Panc1 (cell line): Measurements from ENCODE around the gene LMF1.

Experiments
- POLR2AphosphoS5 ChIP-seq: IDR thresholded peaks from 2 replicates; pipeline ENCODE4 v1.6.1; 2012; ENCODE audit warnings: mild to moderate bottlenecking, low read depth, low read length, moderate library complexity
- TF ChIP-seq, protein P1 (sequence below): fragments of 450-650 bp; IDR thresholded peaks from 2 replicates; pipeline ENCODE4 v1.5.1; 2017; ENCODE audit warnings: mild to moderate bottlenecking
- TF ChIP-seq, protein P2 (sequence below), 2 experiments: IDR thresholded peaks; 2 replicates each; pipeline ENCODE4 v1.6.1; 2011 to 2012; ENCODE audit warnings: low read depth in 2 of 2, control low read depth in 1 of 2, low read length in 1 of 2, mild to moderate bottlenecking in 1 of 2, moderate library complexity in 1 of 2; ENCODE audit not compliant: insufficient read depth in 1 of 2

DNA sequence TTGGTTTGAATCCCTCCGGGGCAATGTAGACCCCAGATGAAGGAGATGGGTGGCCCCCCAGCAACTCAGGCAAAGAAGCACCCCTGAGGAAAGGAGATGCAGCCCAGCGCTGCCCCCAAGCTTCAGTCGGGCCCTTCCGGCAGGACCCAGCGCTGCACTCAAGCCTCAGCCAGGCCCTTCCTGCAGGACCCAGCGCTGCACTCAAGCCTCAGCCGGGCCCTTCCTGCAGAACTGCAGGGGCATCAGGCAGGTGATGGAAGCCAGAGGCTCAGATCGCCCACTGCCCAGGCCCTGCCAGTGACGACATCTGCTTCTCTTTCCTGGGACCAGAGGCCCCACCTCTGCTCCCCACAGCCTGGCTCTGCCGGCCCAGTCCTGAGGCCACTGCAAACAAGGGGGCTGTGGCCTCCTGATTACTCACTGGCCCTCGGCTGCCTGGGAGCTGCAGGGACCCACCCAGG lies 18.6 kb upstream of the LMF1 start:
- TF ChIP-seq, protein P1, sequence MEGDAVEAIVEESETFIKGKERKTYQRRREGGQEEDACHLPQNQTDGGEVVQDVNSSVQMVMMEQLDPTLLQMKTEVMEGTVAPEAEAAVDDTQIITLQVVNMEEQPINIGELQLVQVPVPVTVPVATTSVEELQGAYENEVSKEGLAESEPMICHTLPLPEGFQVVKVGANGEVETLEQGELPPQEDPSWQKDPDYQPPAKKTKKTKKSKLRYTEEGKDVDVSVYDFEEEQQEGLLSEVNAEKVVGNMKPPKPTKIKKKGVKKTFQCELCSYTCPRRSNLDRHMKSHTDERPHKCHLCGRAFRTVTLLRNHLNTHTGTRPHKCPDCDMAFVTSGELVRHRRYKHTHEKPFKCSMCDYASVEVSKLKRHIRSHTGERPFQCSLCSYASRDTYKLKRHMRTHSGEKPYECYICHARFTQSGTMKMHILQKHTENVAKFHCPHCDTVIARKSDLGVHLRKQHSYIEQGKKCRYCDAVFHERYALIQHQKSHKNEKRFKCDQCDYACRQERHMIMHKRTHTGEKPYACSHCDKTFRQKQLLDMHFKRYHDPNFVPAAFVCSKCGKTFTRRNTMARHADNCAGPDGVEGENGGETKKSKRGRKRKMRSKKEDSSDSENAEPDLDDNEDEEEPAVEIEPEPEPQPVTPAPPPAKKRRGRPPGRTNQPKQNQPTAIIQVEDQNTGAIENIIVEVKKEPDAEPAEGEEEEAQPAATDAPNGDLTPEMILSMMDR: no peak
- no peak for TF ChIP-seq POLR2AphosphoS5
- TF ChIP-seq, protein P2, sequence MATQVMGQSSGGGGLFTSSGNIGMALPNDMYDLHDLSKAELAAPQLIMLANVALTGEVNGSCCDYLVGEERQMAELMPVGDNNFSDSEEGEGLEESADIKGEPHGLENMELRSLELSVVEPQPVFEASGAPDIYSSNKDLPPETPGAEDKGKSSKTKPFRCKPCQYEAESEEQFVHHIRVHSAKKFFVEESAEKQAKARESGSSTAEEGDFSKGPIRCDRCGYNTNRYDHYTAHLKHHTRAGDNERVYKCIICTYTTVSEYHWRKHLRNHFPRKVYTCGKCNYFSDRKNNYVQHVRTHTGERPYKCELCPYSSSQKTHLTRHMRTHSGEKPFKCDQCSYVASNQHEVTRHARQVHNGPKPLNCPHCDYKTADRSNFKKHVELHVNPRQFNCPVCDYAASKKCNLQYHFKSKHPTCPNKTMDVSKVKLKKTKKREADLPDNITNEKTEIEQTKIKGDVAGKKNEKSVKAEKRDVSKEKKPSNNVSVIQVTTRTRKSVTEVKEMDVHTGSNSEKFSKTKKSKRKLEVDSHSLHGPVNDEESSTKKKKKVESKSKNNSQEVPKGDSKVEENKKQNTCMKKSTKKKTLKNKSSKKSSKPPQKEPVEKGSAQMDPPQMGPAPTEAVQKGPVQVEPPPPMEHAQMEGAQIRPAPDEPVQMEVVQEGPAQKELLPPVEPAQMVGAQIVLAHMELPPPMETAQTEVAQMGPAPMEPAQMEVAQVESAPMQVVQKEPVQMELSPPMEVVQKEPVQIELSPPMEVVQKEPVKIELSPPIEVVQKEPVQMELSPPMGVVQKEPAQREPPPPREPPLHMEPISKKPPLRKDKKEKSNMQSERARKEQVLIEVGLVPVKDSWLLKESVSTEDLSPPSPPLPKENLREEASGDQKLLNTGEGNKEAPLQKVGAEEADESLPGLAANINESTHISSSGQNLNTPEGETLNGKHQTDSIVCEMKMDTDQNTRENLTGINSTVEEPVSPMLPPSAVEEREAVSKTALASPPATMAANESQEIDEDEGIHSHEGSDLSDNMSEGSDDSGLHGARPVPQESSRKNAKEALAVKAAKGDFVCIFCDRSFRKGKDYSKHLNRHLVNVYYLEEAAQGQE (IDR thresholded peaks at IDR 0.05; ENCODE audit: insufficient read depth in 1 of 2, low read depth in 2 of 2, low read length in 1 of 2): no peak
